DOHH2 (cell line): ENCODE measurements around the gene FARP2.
"Not testable (repeated sequence)": the region's sequence is repeated elsewhere in the genome, so short reads cannot be mapped to it uniquely, and the experiment has no call there.

Experiments
- CTCF ChIP-seq: fragments of 200-600 bp; sonication (generic); IDR thresholded peaks from one replicate; pipeline ENCODE4 v1.5.1; 2014; ENCODE audit warnings: antibody characterized with exemption, mild to moderate bottlenecking, low read depth, low read length; ENCODE audit not compliant: poor library complexity, severe bottlenecking
- EZH2phosphoT487 ChIP-seq: fragments of 200-600 bp; sonication (generic); IDR thresholded peaks from 2 replicates; pipeline ENCODE4 v1.6.1; 2017; ENCODE audit warnings: borderline replicate concordance, mild to moderate bottlenecking, antibody characterized with exemption, low read length, moderate library complexity, mixed read lengths

DNA sequence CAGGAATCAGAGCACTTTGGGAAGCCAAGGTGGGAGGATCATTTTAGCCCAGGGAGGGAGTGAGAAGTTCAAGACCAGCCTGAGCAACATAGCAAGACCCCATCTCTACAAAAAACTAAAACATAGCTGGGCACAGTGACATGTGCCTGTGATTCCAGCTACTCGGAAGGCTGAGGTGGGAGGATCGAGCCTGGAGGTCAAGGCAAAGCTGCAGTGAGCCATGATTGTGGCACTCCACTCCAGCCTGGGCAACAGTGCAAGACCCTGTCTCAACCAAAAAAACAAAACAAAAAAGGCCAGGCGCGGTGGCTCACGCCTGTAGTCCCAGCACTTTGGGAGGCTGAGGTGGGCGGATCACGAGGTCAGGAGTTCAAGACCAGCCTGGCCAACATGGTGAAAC, 94.0 kb downstream of the FARP2 start:
- not testable (repeated sequence) for TF ChIP-seq EZH2phosphoT487, CTCF
